ENCODE measurements around the gene FAM227B. TPM values are rescaled to one million over a fixed set of nuclear protein-coding genes. Genes with fewer than 3 reads are reported as not detected.

FAM227B gene
- total RNA-seq, 6 experiments from 2014 or later, result 4.3 to 7.5 (median 5.7) TPM

- peak; percentile 91 for DNase-seq
- peaks cover 49% of the 10 kb centered on the region for H3K36me3 Mint-ChIP-seq (ENCODE audit: low read depth)
- peaks cover 12% of the 10 kb centered on the region for H3K9me3 Mint-ChIP-seq
- TF ChIP-seq CTCF (IDR thresholded peaks at IDR 0.05), result no peak
- H3K4me1 Mint-ChIP-seq (ENCODE audit: low read depth), result peaks cover 80% of the 10 kb centered on the region
- peak overlapping the region; percentile 98 for H3K27ac Mint-ChIP-seq
- peak overlapping the region; percentile 98 for H3K4me3 Mint-ChIP-seq
- H3K27me3 Mint-ChIP-seq (ENCODE audit: insufficient read depth), result peaks cover 2% of the 10 kb centered on the region; the same call in 1 of the 2 replicates
These were observed 3.4 kb upstream of the FAM227B start for GRCh38 chr15:49624056-49624455.

GRCh38 chr15:49622561-49622960 lies 1.9 kb upstream of the FAM227B start:
- peak; percentile 40 for TF ChIP-seq CTCF (IDR thresholded peaks at IDR 0.05)
- Mint-ChIP-seq H3K4me3 (peak overlapping the region; percentile 98), H3K9me3 (peaks cover 12% of the 10 kb centered on the region), H3K36me3 (ENCODE audit: low read depth) (peaks cover 45% of the 10 kb centered on the region), H3K4me1 (ENCODE audit: low read depth) (peaks cover 79% of the 10 kb centered on the region), H3K27ac (peak overlapping the region; percentile 98), H3K27me3 (ENCODE audit: insufficient read depth) (peaks cover 2% of the 10 kb centered on the region; the same call in 1 of the 2 replicates)
- DNase-seq, result no peak

GRCh38 chr15:49621887-49622286 lies 1.3 kb upstream of the FAM227B start:
- no peak for TF ChIP-seq CTCF (IDR thresholded peaks at IDR 0.05)
- H3K36me3 Mint-ChIP-seq (ENCODE audit: low read depth), result peaks cover 46% of the 10 kb centered on the region
- DNase-seq, result no peak
- peak overlapping the region; percentile 98 for H3K27ac Mint-ChIP-seq
- peaks cover 12% of the 10 kb centered on the region for H3K9me3 Mint-ChIP-seq
- H3K4me3 Mint-ChIP-seq, result peak overlapping the region; percentile 98
- peaks cover 78% of the 10 kb centered on the region for H3K4me1 Mint-ChIP-seq (ENCODE audit: low read depth)
- H3K27me3 Mint-ChIP-seq (ENCODE audit: insufficient read depth), result peaks cover 2% of the 10 kb centered on the region; the same call in 1 of the 2 replicates

- TF ChIP-seq CTCF (IDR thresholded peaks at IDR 0.05), result no peak
- no peak for DNase-seq
- Mint-ChIP-seq H3K27ac (peak overlapping the region; percentile 98), H3K4me1 (ENCODE audit: low read depth) (peaks cover 73% of the 10 kb centered on the region), H3K36me3 (ENCODE audit: low read depth) (peaks cover 48% of the 10 kb centered on the region), H3K9me3 (peaks cover 12% of the 10 kb centered on the region), H3K4me3 (peak overlapping the region; percentile 98), H3K27me3 (ENCODE audit: insufficient read depth) (peaks cover 2% of the 10 kb centered on the region; the same call in 1 of the 2 replicates)
These were observed 788 bp upstream of the FAM227B start for GRCh38 chr15:49621401-49621811.

GRCh38 chr15:49620199-49620598 lies 419 bp downstream of the FAM227B start:
- Mint-ChIP-seq H3K27ac (peak overlapping the region; percentile 98), H3K4me1 (ENCODE audit: low read depth) (peaks cover 62% of the 10 kb centered on the region)
- no peak for DNase-seq

More at GRCh38 chr15:49620199-49620598, 419 bp downstream of the FAM227B start:
- Mint-ChIP-seq H3K36me3 (ENCODE audit: low read depth) (peaks cover 50% of the 10 kb centered on the region), H3K9me3 (peaks cover 13% of the 10 kb centered on the region), H3K27me3 (ENCODE audit: insufficient read depth) (peaks cover 2% of the 10 kb centered on the region; the same call in 1 of the 2 replicates), H3K4me3 (peak overlapping the region; percentile 98)
- TF ChIP-seq CTCF (IDR thresholded peaks at IDR 0.05), result peak; percentile 28; the same call in 1 of the 2 replicates

Measured in HFFc6 (cell line).